HG03460 (cell line): ENCODE measurements around the gene RMRP.

Experiments
- ATAC-seq: cut with Tn5 transposase; IDR thresholded peaks from one replicate; pipeline ENCODE4 v1.9.1; 2021; ENCODE audit not compliant: unreplicated experiment

RMRP gene

DNA sequence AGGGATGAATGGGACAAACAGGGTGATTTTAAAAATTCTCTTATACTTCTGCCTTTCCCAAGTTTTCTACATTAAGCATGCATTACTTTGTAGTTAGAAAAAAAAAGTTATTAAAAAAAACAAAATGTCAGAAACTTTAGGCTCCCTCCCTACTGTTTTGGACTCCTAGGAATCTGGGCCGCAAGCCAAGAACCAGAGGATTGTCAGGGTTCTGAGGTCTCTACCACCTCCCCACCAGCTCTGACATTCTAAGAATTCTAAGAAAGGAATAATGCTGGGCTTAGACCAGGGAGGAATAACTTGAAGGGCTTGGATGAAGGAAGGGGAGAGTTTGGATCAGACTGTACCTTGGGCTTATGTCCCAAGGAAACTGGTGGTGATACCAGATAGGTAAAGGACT is 8.2 kb upstream of the RMRP start:
- ATAC-seq: no peak

- ATAC-seq: no peak
Measured at GRCh38 chr9:35665471-35665818, 7.6 kb upstream of the RMRP start.

DNA sequence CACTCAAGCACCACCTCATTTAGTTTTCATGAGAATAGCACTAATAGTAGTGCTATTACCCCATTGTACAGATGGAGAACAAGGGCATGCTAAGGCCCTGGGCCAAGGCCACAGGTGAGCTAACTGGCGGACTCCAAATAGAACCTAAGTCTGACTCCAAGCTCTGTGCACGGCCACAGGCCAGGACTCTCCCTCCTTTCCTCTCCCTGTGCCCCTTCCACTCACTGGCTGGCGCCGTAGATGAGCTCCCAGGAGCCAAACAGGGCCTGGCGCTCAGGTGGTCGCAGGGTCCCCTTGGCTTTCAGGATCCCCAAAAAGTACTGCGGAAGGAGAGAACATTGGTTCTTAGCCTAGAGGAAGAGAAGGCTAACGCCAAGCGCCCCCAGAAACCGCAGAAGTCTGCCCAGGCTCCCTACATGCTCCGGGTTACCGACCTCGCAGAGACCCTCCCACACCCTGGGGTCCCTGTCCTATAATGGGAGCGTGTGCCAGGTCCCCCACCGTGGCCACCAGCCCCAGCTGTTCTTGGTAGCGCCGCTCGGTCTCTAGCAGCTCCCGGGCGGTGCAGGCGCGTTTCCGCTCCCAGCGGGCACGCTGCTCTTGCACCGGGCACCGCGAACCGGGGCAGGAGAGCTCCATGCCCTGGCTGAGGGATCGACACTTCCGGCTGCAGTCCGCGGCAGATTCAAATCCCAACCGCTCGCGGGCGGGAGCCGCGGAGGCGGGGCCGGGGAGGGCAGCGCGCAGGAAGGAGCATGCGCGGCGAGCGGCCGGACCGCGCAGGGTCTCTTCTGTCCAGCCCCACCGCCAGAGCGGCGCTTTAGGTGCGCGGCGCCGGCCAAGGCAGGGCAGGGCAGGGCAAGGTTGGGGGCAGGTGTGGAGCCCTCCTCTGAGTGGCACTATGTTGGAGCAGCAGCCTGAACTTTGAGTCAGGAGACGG is 7.0 kb upstream of the RMRP start, which contains the start of gene ARHGEF39:
TSS of gene ARHGEF39 (minus strand) at position 665 of the 940 bp plus-strand sequence. CDS start at position 639, 26 bp downstream.
- ATAC-seq: peak; percentile 70

- no peak for ATAC-seq
Measured at GRCh38 chr9:35662437-35662836, 4.6 kb upstream of the RMRP start.

- no peak for ATAC-seq
Measured at GRCh38 chr9:35661756-35662350, 4.0 kb upstream of the RMRP start.

- ATAC-seq: no peak
Measured at GRCh38 chr9:35660966-35661415, 3.2 kb upstream of the RMRP start.

DNA sequence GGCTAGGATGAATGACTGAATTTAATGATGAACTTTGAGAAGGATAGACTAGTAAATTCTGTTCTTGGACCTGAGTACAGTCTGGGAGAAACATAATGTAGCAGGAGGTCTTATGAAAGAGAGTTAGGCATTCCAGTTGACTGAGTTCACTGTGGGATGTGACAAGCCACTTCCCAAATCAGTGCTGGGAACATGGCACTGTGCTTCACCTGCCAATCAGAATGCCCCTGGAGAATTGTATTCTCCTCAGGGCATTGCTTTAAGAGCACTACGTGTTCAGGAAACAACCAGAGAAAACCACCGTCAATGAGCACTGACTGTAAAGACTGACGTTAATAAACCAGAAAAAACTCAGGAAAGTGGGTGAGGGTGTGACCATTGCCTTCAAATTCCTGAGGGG is 1.5 kb upstream of the RMRP start:
- ATAC-seq: no peak

- no peak for ATAC-seq
Measured at GRCh38 chr9:35658968-35659220, 1.1 kb upstream of the RMRP start.

- ATAC-seq: peak; percentile 55
Measured at GRCh38 chr9:35658137-35658967, 533 bp upstream of the RMRP start, which contains the start of gene CCDC107. Gene CCDC107 (plus strand): TSS chr9:35658292. CDS start chr9:35658380, 88 bp downstream.

DNA sequence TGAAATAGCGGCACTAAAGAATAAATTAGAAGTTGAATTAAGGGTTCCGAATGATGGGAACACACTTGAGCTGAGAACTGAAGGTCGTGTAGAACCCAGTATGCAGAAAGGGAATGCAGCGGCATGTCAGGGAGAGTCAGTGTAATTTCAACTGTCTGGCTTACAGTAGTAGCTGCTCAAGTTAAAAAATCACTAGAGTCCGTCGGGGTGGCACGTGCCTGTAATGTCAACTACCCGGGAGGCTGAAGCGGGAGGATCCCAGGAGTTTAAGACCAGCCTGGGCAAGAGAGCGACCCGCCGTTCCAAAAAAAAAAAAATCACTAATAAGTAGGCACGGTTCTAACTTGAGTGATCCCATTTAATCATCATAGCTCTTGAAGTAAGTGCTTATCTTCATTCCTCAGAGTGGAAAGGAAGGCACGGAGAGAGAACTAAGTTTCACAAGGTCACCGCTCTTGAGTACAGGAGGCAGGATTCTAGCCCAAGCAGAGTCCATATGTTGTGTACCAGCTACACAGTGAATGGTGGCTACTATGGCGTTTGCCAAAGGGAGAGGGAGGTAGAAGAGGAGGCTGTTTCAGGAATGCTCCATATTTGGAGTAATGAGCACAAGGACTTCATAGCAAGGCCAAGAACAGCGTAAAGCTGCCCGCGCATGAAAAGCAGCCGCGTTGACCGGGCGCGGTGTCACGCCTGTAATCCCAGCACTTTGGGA is 831 bp downstream of the RMRP start:
- no peak for ATAC-seq

- no peak for ATAC-seq
Measured at GRCh38 chr9:35656348-35656747, 1.5 kb downstream of the RMRP start.

- ATAC-seq: no peak
Measured at GRCh38 chr9:35653611-35654010, 4.2 kb downstream of the RMRP start.

DNA sequence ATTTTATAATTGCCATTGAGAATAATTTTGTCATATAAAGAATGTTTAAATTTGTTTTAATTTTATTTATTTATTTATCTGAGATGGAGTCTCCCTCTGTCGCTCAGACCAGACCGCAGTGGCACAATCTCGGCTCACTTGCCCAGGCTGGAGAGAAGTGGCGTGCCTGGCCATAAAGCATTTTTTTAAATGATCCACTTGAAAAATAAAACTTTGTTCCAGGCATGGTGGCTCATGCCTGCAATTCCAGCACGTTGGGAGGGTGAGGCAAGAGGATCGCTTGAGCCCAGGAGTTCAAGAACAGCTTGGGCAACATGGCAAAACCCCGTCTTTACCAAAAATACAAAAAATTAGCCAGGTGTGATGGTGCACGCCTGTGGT is 5.0 kb downstream of the RMRP start:
- ATAC-seq: no peak

DNA sequence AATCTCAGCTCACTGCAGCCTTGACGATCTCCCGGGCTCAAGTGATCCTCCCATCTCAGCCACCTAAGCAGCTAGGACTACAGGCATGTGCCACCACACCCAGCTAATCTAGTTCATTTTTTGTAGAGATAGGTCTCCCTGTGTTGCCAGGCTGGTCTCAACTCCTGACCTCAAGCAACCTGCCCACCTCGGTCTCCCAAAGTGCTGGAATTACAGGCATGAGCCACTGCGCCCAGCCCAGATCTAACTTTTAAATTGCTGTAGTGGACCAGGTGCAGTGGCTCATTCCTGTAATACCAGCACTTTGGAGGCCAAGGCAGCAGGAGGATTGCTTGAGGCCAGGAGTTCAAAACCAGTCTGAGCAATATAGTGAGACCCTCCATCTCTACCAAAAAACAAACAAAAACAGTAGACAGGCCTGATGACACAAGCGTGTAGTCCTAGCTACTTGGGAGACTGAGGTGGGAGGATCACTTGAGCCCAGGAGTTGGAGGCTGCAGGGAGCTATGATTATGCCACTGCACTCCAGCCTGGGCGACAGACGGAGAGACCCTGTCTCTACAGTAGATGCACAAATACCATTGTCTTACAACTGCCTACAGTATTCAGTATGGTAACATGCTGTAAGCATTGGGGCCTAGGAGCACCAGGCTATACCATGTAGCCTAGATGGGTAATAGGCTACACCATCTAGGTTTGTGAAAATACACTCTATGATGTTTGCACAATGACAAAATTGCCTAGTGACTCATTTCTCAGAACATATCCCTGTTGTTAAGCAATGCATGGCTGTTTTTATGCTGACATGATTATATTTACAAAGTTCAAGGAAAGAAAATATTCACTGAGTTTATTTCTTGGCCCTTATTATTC is 5.6 kb downstream of the RMRP start:
- ATAC-seq: no peak

DNA sequence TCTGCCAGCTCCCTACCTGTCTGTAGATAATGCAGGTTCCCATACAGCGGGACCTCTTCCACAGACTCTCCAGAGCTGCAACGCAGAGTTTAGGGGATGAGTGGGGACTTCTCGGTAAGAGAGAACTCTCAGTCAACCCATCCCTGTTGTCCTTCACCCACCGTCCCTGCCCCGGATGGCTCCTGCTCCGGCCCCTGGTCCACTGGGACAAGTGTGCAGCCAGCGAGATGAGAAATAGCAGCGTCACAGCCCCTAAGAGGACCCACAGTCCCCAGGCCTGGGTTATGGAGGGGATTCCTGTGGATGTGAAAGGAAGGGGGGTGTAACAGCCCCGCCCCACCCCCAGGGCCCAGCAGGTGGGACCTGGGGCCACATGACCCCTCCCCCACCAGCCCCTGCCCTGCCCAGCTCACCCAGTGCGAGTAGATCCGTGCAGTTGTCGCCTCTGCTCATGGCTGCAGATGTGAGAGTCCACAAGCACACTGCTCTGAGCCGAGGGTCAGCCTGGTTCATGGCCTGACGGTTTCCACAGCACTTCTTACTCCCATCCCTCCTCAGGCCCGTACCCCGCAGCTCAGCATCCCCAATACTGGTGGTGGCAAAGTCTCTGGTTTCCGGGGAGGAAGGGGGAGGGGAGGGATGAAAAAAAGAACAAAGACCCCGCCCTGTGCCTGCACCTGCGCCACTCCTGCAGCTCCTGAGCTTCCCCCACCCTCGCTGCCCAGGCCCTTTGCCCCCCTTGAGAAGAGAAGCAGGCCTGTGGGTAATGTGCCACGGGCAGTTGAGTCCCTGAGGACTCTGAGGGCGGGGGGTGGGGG is 7.3 kb downstream of the RMRP start, which contains the start of gene SIT1:
TSS of gene SIT1 (minus strand) at position 591 of the 818 bp plus-strand sequence. CDS start at position 513, 78 bp downstream.
- ATAC-seq: no peak

DNA sequence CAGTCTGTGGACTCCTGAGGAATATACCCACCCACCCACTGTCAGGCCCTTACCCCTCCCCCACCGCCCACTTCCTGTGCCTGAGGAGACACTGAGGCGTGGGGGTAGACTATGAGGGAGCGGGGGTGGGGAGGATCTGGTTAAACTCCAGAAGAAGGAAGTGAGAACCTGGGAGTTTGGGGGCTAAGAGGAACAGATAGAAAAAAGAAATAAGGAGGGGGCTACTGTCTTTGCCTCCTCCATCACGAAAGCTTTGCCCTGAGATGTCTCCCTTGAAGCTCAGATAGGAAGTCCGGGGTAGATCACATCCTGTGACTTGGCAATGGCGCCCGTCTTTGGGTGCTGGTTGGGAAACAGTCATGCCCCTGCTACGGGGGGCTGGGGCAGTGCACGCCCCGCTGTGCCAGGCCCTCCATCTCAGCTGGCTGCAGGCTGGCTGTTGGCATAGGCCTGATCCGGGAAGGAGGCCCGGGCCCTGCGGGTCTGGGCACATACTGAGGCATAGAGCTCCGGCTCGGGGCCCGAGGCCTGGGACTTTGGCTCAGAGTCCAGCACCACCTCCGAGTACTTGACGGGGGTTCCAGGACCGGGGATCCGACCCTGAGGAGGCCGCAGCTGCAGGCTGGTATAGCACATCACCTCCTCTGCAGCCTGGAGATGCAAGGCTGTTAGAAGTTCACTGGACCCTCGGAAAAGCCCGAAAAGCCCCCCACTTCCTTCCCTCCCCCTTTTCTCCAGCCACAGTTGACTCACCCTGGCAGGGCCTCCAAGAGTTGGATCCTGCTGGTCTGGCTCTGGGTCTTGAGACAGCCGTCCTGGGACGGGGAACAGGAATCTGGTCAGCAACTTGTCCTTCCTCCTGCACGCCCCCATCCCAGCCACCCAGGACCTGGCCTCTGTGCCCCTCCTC is 8.1 kb downstream of the RMRP start:
- ATAC-seq: no peak

GRCh38 chr9:35646533-35647265 is 11.1 kb downstream of the RMRP start:
- ATAC-seq: peak; percentile 80
